HG03469 (cell line): ENCODE results near the gene TBL1XR1.
"Not testable (repeated sequence)": the region's sequence is repeated elsewhere in the genome, so short reads cannot be mapped to it uniquely, and the experiment has no call there.

Experiments used
- ATAC-seq: cut with Tn5 transposase; IDR thresholded peaks from one replicate; pipeline ENCODE4 v1.9.1; 2021; ENCODE audit warnings: mild to moderate bottlenecking, moderate library complexity, moderate number of reproducible peaks; ENCODE audit not compliant: unreplicated experiment

TBL1XR1 gene

GRCh38 chr3:177041021-177041729, 156.1 kb downstream of the TBL1XR1 start:
- no peak for ATAC-seq

DNA sequence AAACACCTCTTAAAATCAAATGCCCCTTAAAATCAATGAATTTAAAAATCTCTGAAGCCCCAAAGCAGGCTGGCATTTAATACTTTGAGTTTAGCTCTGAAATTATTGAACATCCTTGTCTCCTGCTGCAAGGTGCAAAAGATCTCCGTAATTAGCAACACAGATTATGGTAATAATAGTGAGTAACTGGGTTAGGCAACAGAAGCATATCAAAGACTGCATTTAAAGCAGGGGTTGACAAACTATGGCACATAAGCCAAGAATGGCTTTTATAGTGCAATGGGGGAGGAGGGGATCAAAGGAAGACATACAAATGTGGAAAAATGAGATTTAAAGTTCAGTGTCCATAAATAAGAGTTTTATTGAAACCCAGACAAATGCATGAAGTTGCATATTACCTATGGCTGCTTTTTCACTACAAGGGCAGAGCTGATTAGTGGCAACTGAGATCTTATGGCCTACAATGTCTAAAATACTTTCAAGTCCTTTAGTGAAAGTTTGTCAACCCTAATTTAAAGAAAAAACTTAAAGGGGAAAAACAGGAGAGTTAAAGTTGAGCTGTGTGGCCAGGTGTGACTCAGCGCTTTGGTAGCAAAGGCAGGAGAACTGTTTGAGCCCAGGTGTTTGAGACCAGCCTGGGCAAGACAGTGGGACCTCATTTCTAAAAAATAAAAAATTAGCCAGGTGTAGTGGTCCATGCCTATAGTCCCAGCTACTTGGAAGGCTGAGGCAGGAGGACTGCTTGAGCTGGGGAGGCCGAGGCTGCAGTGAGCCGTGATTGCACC, 157.6 kb downstream of the TBL1XR1 start:
- no peak for ATAC-seq

GRCh38 chr3:177037241-177037640, 160.0 kb downstream of the TBL1XR1 start:
- no peak for ATAC-seq

- ATAC-seq, result no peak
These were observed 161.6 kb downstream of the TBL1XR1 start for GRCh38 chr3:177035676-177036075.

- no peak for ATAC-seq
These were observed 162.3 kb downstream of the TBL1XR1 start for GRCh38 chr3:177034832-177035475.

- no peak for ATAC-seq
These were observed 170.6 kb downstream of the TBL1XR1 start for GRCh38 chr3:177026505-177027277.

GRCh38 chr3:177015881-177016280, 181.4 kb downstream of the TBL1XR1 start:
- ATAC-seq, result no peak

DNA sequence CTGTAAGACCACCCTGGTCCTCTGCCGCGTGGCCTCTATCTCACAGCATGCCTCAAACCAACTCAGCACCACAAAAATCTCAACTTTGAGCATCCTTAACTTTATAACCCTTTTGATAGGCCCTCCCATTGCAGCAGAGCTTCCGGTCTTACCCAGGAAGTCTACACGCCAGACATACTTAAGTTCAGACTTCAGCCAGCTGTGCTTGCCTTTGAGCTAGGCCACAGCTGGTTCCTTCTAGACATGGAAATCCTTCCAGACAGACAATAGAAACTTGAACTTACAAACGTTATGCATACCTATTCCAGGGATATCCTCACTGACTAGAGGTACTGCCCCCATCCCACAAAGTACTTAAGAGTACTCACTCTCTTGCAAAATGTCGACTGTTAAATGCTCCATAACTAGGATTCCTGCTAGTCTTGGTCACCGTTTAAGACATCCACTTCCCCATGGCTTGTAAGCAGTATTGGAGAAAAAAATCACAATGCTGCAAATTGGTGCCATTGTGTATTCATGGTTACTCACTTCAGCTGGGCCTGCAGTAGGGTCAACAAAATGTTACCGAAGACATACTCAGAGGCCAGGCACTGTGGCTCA, 183.5 kb downstream of the TBL1XR1 start:
- ATAC-seq, result no peak

- ATAC-seq, result no peak
These were observed 191.4 kb downstream of the TBL1XR1 start for GRCh38 chr3:177005718-177006405.

GRCh38 chr3:177000159-177000558, 197.1 kb downstream of the TBL1XR1 start:
- ATAC-seq, result not testable (repeated sequence)

DNA sequence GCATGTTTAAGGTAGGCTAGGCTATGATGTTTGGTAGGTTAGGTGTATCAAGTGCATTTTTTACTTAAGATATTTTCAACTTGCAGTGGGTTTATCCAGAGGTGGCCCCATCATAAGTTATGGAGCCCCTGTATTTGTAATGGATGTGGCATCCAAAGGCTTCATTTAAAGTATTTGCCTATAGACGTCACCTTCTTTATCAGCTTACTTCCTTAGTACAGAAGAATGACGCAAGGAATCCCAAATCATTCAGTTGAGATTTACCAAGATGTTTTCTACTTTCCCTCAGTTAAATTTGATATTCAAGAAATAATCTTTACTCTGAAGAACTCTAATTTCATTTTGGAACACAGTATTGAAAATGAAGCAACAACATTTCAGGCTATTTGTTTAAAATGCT, 201.3 kb downstream of the TBL1XR1 start:
- ATAC-seq, result no peak

- no peak for ATAC-seq
These were observed 202.1 kb downstream of the TBL1XR1 start for GRCh38 chr3:176994891-176995781.

DNA sequence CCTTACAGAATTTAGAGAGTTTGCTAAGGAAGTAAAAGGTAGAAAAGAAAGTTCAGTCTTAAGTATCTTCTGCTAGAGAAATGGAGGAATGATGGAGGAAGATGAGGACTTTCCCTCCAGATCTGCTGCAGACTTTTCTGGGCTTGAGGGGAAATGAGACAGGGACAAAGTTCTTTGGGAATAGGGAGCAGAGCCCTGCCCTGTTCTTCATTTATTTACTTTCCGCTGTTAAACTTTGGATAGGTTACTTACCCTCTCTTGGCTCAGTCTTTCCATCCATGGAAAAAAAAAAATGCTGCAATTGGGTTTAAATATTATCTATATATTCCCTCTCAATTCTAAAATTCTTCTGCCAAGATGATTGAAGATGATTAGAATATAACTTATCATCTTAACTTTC, 202.9 kb downstream of the TBL1XR1 start:
- ATAC-seq, result no peak

- no peak for ATAC-seq
These were observed 204.3 kb downstream of the TBL1XR1 start for GRCh38 chr3:176992978-176993377.

GRCh38 chr3:176992565-176992964, 204.7 kb downstream of the TBL1XR1 start:
- no peak for ATAC-seq

DNA sequence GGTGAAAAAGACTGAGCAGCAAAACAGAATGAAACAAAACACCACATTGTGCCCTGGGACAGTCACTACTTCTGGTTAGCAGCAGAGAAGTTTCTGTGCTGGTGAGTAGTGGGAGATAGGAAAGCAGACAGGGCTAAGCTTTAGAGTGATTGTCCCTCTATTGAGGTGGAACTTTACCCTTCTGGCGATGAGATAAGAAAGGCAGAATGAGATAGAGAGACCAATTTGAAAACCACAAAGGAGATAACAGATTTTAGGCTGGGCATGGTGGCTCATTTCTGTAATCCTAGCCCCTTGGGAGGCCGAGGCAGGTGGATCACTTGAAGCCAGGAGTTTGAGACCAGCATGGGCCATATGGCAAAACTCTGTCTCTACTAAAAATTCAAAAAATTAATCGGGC, 208.5 kb downstream of the TBL1XR1 start:
- ATAC-seq, result no peak

GRCh38 chr3:176987901-176988650, 209.2 kb downstream of the TBL1XR1 start:
- ATAC-seq, result no peak

GRCh38 chr3:176978441-176978840, 218.8 kb downstream of the TBL1XR1 start:
- no peak for ATAC-seq
